Mucosa of rectum (tissue), 2 donors: ENCODE results near the gene IPO9.
A peak's percentile ranks its signal among the peaks of the same experiment; 100 is the strongest.

Source experiments
- H3K27ac ChIP-seq, 2 donors: one replicate each; pipeline ENCODE4 v1.7.0; 2013; ENCODE audit warnings: inconsistent platforms in 2 of 2, low read depth in 2 of 2, low read length in 2 of 2
- H3K27me3 ChIP-seq, 2 donors: one replicate each; pipeline ENCODE4 v1.7.0; 2013; ENCODE audit warnings: low read length in 2 of 2; ENCODE audit not compliant: control insufficient read depth in 2 of 2, insufficient read depth in 2 of 2
- H3K36me3 ChIP-seq, 2 donors: one replicate each; pipeline ENCODE4 v1.7.0; 2013; ENCODE audit warnings: low read length in 2 of 2; ENCODE audit not compliant: control insufficient read depth in 2 of 2, insufficient read depth in 2 of 2
- H3K4me1 ChIP-seq, 2 donors: one replicate each; pipeline ENCODE4 v1.7.0; 2013; ENCODE audit warnings: low read length in 2 of 2, mild to moderate bottlenecking in 1 of 2; ENCODE audit not compliant: control insufficient read depth in 2 of 2, insufficient read depth in 2 of 2
- H3K4me3 ChIP-seq, 2 donors: one replicate each; pipeline ENCODE4 v1.7.0; 2013; ENCODE audit warnings: low read length in 2 of 2
- H3K9ac ChIP-seq, 2 donors: one replicate each; pipeline ENCODE4 v1.7.0; 2013; ENCODE audit warnings: low read length in 2 of 2, low read depth in 1 of 2, mild to moderate bottlenecking in 1 of 2
- H3K9me3 ChIP-seq, 2 donors: one replicate each; pipeline ENCODE4 v1.7.0; 2013; ENCODE audit warnings: low read length in 2 of 2; ENCODE audit not compliant: control insufficient read depth in 2 of 2
- donor health status: healthy.
- donor health status: Normal muscosa, but diverticular disease.

Gene IPO9

DNA sequence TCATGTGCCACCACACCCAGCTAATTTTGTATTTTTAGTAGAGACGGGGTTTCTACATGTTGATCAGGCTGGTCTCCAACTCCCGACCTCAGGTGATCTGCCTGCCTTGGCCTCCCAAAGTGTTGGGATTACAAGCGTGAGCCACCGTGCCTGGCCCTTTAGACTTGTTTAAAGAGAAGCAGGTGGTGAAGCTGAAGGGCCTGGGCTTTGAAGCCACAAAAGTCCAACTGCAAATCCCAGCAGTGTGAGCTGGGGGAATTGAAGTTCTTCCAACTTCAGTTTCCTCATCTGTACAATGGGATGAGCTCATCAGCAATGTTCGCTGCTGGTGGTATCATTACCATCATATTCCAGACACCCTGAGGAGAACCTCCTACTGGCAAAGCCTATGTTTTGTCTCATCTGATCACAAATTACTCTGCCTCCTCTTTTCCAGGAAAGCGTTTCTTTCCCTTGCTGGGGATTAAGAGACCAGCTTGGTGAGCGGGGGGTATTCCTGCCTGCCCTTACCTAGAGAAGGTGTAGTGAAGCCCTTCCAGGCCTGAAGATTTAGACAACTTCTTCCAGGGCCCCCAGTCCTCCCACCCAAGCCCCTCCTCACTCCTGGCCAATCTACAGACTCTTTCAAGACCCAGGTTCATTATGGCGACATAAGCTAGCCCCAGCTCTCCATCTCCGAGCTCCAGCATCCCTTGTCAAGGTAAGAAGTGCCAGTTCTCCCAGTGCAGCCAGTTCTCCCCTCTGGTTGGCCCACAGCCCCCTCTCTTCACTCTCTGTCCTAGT lies 57.3 kb downstream of the IPO9 start:
- Histone ChIP-seq H3K27ac (no peak overlapping the region), H3K9me3 (no peaks in the 10 kb centered on the region), H3K27me3 (peaks cover 21 to 31% of the 10 kb centered on the region in 2 donors), H3K36me3 (no peaks in the 10 kb centered on the region), H3K4me1 (peaks cover 6 to 12% of the 10 kb centered on the region in 2 donors), H3K4me3 (no peak overlapping the region), H3K9ac (no peak overlapping the region)

DNA sequence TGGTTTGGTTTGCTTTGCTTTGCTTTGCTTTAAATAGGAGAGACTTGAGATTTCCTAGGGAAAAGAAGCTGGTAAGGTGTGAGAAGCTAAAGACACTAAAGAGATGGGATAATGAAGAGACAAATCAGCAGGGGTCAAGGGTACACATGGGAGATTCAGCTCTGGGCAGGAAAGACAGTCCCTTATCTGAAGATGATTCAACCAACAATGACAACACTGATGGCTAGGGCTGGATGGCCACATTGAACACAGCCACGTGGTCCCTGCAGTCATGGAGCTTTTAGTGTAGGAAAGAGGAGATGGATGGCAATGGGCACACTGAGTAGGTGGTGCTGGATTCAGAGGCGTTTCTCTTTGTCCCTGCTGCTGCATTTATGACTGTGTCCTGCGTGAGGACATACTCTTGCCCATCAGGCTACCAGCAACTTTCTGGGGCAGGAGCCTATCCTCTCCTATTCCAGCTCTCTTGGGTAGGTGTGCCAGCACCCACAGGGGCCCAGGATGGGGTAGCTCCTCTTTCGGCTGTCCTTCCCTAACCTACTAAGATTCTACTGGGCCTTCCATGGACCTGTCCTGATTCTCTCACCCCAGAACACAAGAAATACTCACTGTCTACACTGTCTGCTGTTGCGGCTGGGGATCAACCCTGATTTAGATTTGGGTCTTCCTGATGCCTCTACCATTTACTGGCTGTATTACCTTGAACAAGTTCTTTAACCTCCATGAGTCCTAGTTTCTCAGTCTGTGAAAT lies 58.3 kb downstream of the IPO9 start:
- H3K9ac ChIP-seq = no peak overlapping the region
- H3K27ac ChIP-seq = no peak overlapping the region
- H3K4me1 ChIP-seq = peaks cover 6 to 12% of the 10 kb centered on the region in 2 donors
- no peaks in the 10 kb centered on the region for H3K36me3 ChIP-seq
- H3K4me3 ChIP-seq = no peak overlapping the region
- no peaks in the 10 kb centered on the region for H3K9me3 ChIP-seq
- peaks cover 21 to 31% of the 10 kb centered on the region in 2 donors for H3K27me3 ChIP-seq

- no peak within 1 kb of the TSS for H3K27ac ChIP-seq
- peak within 1 kb of the TSS; percentile 69 to 70 for H3K4me3 ChIP-seq
- no peaks in the 10 kb centered on the region for H3K36me3 ChIP-seq
- H3K4me1 ChIP-seq = peaks cover 6 to 12% of the 10 kb centered on the region in 2 donors
- no peaks in the 10 kb centered on the region for H3K9me3 ChIP-seq
- H3K27me3 ChIP-seq = peaks cover 21 to 31% of the 10 kb centered on the region in 2 donors
- H3K9ac ChIP-seq = peak within 1 kb of the TSS; percentile 41
Measured at GRCh38 chr1:201888282-201889089, 59.5 kb downstream of the IPO9 start, which contains the start of gene SHISA4. Gene SHISA4 (plus strand): TSS chr1:201888898. CDS start chr1:201888995, 97 bp downstream.

- H3K9ac ChIP-seq = peak overlapping the region; percentile 14 to 41
- peaks cover 21 to 28% of the 10 kb centered on the region in 2 donors for H3K27me3 ChIP-seq
- no peaks in the 10 kb centered on the region for H3K36me3 ChIP-seq
- peaks cover 6 to 12% of the 10 kb centered on the region in 2 donors for H3K4me1 ChIP-seq
- H3K27ac ChIP-seq = no peak overlapping the region
- peak overlapping the region; percentile 69 to 70 for H3K4me3 ChIP-seq
- no peaks in the 10 kb centered on the region for H3K9me3 ChIP-seq
Measured at GRCh38 chr1:201889090-201889968, 60.4 kb downstream of the IPO9 start.

GRCh38 chr1:201890223-201890622 lies 61.3 kb downstream of the IPO9 start:
- peaks cover 6 to 12% of the 10 kb centered on the region in 2 donors for H3K4me1 ChIP-seq
- peaks cover 21 to 28% of the 10 kb centered on the region in 2 donors for H3K27me3 ChIP-seq
- H3K36me3 ChIP-seq = no peaks in the 10 kb centered on the region
- no peak overlapping the region for H3K9ac ChIP-seq
- H3K9me3 ChIP-seq = no peaks in the 10 kb centered on the region
- H3K4me3 ChIP-seq = no peak overlapping the region
- H3K27ac ChIP-seq = no peak overlapping the region

DNA sequence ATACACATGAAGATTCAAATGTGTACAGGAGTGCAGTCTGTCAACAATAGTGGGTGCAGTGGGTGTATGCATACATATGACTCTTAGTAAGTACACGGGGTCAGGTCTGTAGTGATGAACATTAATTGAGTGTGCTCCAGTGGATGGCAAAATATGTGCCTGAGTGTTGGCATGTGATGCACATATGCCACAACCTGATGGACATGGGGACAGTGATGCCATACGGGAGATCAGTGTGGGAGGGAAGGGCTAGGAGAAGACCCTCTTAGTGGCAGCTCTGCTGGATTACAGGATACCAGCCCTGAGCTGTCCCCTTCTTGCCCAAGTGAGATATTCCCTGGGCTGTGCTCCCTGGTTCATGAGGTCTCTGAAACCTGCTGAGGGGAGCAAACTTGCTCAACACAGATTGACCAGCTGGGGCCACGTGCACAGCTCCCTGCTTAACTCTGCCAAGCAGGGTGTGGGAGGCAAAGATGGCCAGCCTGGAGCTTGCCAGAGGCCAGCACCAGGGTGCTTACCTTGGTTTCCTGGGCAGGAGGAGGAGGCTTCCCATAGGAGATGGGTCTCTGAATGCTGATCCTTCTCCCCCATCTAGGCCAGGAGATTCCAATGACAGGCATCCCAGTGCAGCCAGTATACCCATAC lies 62.0 kb downstream of the IPO9 start:
- no peak overlapping the region for H3K9ac ChIP-seq
- H3K27me3 ChIP-seq = peaks cover 19 to 28% of the 10 kb centered on the region in 2 donors
- no peaks in the 10 kb centered on the region for H3K36me3 ChIP-seq
- H3K9me3 ChIP-seq = no peaks in the 10 kb centered on the region
- H3K27ac ChIP-seq = no peak overlapping the region
- no peak overlapping the region for H3K4me3 ChIP-seq
- H3K4me1 ChIP-seq = peaks cover 6 to 12% of the 10 kb centered on the region in 2 donors

GRCh38 chr1:201891451-201892045 lies 62.6 kb downstream of the IPO9 start:
- Histone ChIP-seq H3K9me3 (no peaks in the 10 kb centered on the region), H3K4me3 (no peak overlapping the region), H3K27me3 (peaks cover 19 to 27% of the 10 kb centered on the region in 2 donors), H3K36me3 (no peaks in the 10 kb centered on the region), H3K27ac (no peak overlapping the region), H3K4me1 (peaks cover 6 to 15% of the 10 kb centered on the region in 2 donors), H3K9ac (no peak overlapping the region)

GRCh38 chr1:201892211-201892610 lies 63.3 kb downstream of the IPO9 start:
- Histone ChIP-seq H3K4me1 (peaks cover 6 to 15% of the 10 kb centered on the region in 2 donors), H3K9me3 (no peaks in the 10 kb centered on the region), H3K4me3 (no peak overlapping the region), H3K27me3 (peaks cover 14 to 20% of the 10 kb centered on the region in 2 donors), H3K36me3 (no peaks in the 10 kb centered on the region), H3K9ac (no peak overlapping the region), H3K27ac (no peak overlapping the region)
